ENCODE data around the gene XAB2.

Gene XAB2

GRCh38 chr19:7633698-7634097 is 4.4 kb upstream of the XAB2 start, which contains the start of gene PCP2:
PCP2 (minus strand) TSS chr19:7633719; CDS start chr19:7633457, 262 bp downstream.
- in situ Hi-C loops (cut with MboI; ENCODE audit: low sequenced_read_pairs) = no loop called here

GRCh38 chr19:7632340-7633203 is 3.2 kb upstream of the XAB2 start:
- in situ Hi-C loops (cut with MboI; ENCODE audit: low sequenced_read_pairs) = no loop called here

- in situ Hi-C loops (cut with MboI; ENCODE audit: low sequenced_read_pairs) = no loop called here
Measured at GRCh38 chr19:7631577-7631976, 2.2 kb upstream of the XAB2 start.

GRCh38 chr19:7628589-7629311 is 595 bp downstream of the XAB2 start:
- in situ Hi-C loops (cut with MboI; ENCODE audit: low sequenced_read_pairs) = no loop called here

- in situ Hi-C loops (cut with MboI; ENCODE audit: low sequenced_read_pairs) = no loop called here
Measured at GRCh38 chr19:7627166-7627565, 2.2 kb downstream of the XAB2 start.

GRCh38 chr19:7625763-7626372 is 3.5 kb downstream of the XAB2 start:
- in situ Hi-C loops (cut with MboI; ENCODE audit: low sequenced_read_pairs) = no loop called here

GRCh38 chr19:7624810-7625209 is 4.5 kb downstream of the XAB2 start:
- in situ Hi-C loops (cut with MboI; ENCODE audit: low sequenced_read_pairs) = no loop called here

GRCh38 chr19:7623725-7624603 is 5.4 kb downstream of the XAB2 start:
- in situ Hi-C loops (cut with MboI; ENCODE audit: low sequenced_read_pairs) = no loop called here

- in situ Hi-C loops (cut with MboI; ENCODE audit: low sequenced_read_pairs) = no loop called here
Measured at GRCh38 chr19:7622933-7623685, 6.2 kb downstream of the XAB2 start.

- in situ Hi-C loops (cut with MboI; ENCODE audit: low sequenced_read_pairs) = no loop called here
Measured at GRCh38 chr19:7620442-7621412, 8.6 kb downstream of the XAB2 start.

- in situ Hi-C loops (cut with MboI; ENCODE audit: low sequenced_read_pairs) = no loop called here
Measured at GRCh38 chr19:7619671-7620441, 9.5 kb downstream of the XAB2 start.

GRCh38 chr19:7618771-7619510 is 10.4 kb downstream of the XAB2 start:
- in situ Hi-C loops (cut with MboI; ENCODE audit: low sequenced_read_pairs) = no loop called here

- in situ Hi-C loops (cut with MboI; ENCODE audit: low sequenced_read_pairs) = no loop called here
Measured at GRCh38 chr19:7618348-7618747, 11.0 kb downstream of the XAB2 start.

GRCh38 chr19:7617735-7618134 is 11.6 kb downstream of the XAB2 start:
- in situ Hi-C loops (cut with MboI; ENCODE audit: low sequenced_read_pairs) = no loop called here

- in situ Hi-C loops (cut with MboI; ENCODE audit: low sequenced_read_pairs) = no loop called here
Measured at GRCh38 chr19:7617172-7617571, 12.2 kb downstream of the XAB2 start.

GRCh38 chr19:7614859-7615741 is 14.2 kb downstream of the XAB2 start:
- in situ Hi-C loops (cut with MboI; ENCODE audit: low sequenced_read_pairs) = no loop called here

Data from hTERT RPE-1 (cell line).